Neural crest cell (in vitro differentiated cells): ENCODE data around the gene FGFR4. TPM values are rescaled to one million over a fixed set of nuclear protein-coding genes. Genes with fewer than 3 reads are reported as not detected.

ENCODE experiments used
- DNase-seq: peaks from one replicate; pipeline ENCODE4 v3.0.0; 2021; ENCODE audit warnings: low read depth, mixed read lengths, low spot score
- H3K27ac Mint-ChIP-seq: one replicate; pipeline ENCODE4 v1.8.0; 2021; ENCODE audit warnings: mild to moderate bottlenecking, mixed read lengths; ENCODE audit not compliant: unreplicated experiment
- H3K27me3 Mint-ChIP-seq: 2 replicates; pipeline ENCODE4 v1.8.0; 2021; ENCODE audit warnings: low read depth, mild to moderate bottlenecking, mixed read lengths
- H3K36me3 Mint-ChIP-seq: 2 replicates; pipeline ENCODE4 v1.8.0; 2021; ENCODE audit warnings: low read depth, mild to moderate bottlenecking, mixed read lengths
- H3K4me1 Mint-ChIP-seq: 2 replicates; pipeline ENCODE4 v1.8.0; 2021; ENCODE audit warnings: mixed read lengths
- H3K4me3 Mint-ChIP-seq: one replicate; pipeline ENCODE4 v1.8.0; 2021; ENCODE audit warnings: mild to moderate bottlenecking, mixed read lengths
- H3K9me3 Mint-ChIP-seq: 2 replicates; pipeline ENCODE4 v1.8.0; 2021; ENCODE audit warnings: mixed read lengths
- total RNA-seq: library from RNA; stranded (reverse); gene quantifications from 2 replicates; pipeline ENCODE4 v1.2.1, GENCODE V29; 2021
- TF ChIP-seq, protein P1 (sequence below): fragments of 200-600 bp; sonication (generic); conservative IDR thresholded peaks from 2 replicates; pipeline ENCODE4 v1.5.0; 2021; ENCODE audit warnings: antibody characterized with exemption, mild to moderate bottlenecking

FGFR4 gene
- total RNA-seq, 1 donor from 2014 or later = 5.4 TPM

DNA sequence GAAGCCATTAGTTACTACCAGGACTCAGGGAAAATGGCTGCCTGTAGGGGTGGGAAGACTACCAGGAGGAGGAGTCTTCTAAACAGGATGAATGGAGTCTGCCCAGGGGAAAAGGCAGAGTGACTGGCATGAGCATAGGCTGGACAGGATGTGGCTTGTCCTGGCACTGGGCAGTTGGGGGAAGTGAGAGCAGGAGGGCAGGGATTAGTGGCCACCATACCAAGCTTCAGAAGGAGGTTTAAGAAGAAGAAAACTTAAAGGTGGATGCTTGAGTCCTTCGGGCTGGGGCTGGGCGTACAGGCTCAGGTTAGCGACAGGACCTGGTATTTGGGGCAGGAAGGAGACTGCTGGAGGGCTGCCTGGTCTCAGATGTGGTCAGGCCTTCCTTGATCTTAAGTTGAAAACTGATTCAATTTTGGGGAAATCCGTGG lies 41.9 kb downstream of the FGFR4 start:
- Mint-ChIP-seq H3K27me3 (peaks cover 7% of the 10 kb centered on the region), H3K4me3 (peak overlapping the region; percentile 18), H3K36me3 (no peaks in the 10 kb centered on the region), H3K4me1 (peaks cover 5% of the 10 kb centered on the region), H3K9me3 (no peaks in the 10 kb centered on the region), H3K27ac (peak overlapping the region; percentile 29)
- DNase-seq = no peak
- TF ChIP-seq, protein P1, sequence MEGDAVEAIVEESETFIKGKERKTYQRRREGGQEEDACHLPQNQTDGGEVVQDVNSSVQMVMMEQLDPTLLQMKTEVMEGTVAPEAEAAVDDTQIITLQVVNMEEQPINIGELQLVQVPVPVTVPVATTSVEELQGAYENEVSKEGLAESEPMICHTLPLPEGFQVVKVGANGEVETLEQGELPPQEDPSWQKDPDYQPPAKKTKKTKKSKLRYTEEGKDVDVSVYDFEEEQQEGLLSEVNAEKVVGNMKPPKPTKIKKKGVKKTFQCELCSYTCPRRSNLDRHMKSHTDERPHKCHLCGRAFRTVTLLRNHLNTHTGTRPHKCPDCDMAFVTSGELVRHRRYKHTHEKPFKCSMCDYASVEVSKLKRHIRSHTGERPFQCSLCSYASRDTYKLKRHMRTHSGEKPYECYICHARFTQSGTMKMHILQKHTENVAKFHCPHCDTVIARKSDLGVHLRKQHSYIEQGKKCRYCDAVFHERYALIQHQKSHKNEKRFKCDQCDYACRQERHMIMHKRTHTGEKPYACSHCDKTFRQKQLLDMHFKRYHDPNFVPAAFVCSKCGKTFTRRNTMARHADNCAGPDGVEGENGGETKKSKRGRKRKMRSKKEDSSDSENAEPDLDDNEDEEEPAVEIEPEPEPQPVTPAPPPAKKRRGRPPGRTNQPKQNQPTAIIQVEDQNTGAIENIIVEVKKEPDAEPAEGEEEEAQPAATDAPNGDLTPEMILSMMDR = no peak

DNA sequence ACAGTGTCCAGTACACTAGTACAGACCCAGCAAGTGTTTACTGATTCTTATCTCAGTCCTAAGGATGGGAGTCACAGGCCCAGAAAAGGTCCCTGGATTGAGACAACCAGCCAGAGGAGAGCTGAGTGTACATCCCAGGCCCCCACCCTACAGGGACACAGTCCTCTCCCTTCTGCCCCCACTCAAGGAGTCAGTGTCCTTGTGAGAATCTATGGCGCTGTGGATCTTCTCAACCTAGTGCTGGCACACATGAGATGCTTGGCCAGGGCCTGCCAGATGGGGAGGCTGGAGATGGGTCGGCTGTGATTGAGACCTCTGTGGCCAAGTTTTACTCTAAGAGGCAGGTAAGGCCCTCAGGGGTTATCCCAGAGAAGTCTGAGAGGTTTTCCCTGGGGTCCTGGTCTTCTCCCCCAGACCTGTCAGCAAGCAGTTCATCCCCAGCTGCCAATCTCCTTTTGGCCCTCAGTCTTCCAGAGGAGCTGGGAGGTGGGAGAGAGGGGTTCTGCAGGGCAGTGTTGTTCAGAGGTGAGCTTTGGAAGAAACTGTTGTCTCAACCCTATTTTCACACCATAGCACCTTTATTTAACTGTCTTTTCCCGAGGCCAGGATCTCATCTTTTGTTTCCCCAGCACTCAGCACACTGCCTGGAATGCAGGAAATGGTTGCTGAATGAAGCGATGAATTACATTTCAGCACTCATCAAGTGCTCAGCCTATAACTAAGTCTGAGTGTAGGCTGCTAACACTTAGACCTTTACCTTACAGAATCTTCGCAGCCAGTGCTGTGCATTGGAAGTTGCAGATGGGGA lies 43.7 kb downstream of the FGFR4 start:
- Mint-ChIP-seq H3K27me3 (peaks cover 7% of the 10 kb centered on the region), H3K36me3 (peaks cover 4% of the 10 kb centered on the region), H3K27ac (no peak overlapping the region), H3K4me1 (peaks cover 15% of the 10 kb centered on the region), H3K4me3 (peak overlapping the region; percentile 85), H3K9me3 (no peaks in the 10 kb centered on the region)
- no peak for DNase-seq
- TF ChIP-seq, protein P1 = no peak

DNA sequence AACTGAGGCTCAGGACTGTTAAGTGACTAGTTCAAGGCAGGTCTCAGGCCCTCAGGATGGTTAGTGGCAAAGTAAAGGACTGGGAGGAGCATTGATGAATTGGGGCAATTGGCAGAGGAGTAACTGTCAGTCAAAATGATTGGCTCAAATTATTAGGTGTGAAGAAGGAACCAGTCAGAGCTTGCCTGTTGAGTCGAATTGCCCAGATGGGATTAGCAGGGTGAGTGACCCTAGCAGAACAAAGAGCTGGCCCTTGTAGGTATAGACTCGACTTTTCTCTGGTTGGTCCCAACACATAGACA lies 44.3 kb downstream of the FGFR4 start:
- peaks cover 19% of the 10 kb centered on the region for H3K4me1 Mint-ChIP-seq
- no peak for DNase-seq
- H3K9me3 Mint-ChIP-seq = no peaks in the 10 kb centered on the region
- H3K4me3 Mint-ChIP-seq = peak overlapping the region; percentile 85
- peaks cover 7% of the 10 kb centered on the region for H3K27me3 Mint-ChIP-seq
- H3K27ac Mint-ChIP-seq = no peak overlapping the region
- TF ChIP-seq, protein P1 = no peak
- H3K36me3 Mint-ChIP-seq = peaks cover 7% of the 10 kb centered on the region

DNA sequence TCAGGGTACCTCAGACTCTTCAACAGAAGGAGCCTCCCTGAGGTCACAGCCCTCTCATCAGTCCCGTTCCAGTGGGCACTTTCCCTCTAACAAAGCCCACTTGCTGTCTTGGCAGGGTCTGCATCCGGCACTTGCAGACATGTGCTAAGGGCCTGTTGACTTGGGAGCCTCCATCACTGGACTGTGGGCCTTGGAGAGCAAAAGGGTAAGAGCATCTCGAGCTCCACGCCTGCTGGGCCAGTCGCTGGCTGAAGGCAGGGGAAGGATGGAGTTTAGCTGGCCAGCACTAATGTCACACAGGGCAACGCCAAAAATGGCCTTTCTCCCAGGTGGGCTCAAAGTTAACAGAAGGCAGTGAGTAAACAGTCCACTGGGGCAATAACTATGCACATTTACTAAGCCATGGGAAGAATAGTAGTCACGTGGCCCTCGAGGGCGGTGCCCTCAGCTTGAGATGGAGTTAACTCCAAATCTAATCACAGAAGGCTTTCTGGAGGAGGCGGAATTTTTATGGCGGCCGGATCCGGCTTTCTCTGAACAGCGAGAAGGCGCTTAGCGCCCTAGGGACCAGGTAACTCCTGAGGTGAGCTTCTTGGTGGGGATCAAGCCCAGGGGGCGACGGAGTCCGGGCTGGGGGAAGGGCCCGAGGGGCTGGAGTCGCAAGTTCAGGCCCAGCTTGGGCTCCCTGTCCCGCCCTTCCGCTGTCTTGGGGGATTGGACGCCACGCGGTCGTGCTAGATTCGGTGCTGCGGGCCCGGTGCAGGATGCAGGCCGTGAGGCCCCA lies 44.8 kb downstream of the FGFR4 start:
- Mint-ChIP-seq H3K4me3 (peak overlapping the region; percentile 85), H3K27me3 (peaks cover 7% of the 10 kb centered on the region), H3K36me3 (peaks cover 7% of the 10 kb centered on the region), H3K27ac (peak overlapping the region; percentile 72), H3K9me3 (no peaks in the 10 kb centered on the region), H3K4me1 (peaks cover 19% of the 10 kb centered on the region)
- TF ChIP-seq, protein P1 = no peak
- DNase-seq = no peak

DNA sequence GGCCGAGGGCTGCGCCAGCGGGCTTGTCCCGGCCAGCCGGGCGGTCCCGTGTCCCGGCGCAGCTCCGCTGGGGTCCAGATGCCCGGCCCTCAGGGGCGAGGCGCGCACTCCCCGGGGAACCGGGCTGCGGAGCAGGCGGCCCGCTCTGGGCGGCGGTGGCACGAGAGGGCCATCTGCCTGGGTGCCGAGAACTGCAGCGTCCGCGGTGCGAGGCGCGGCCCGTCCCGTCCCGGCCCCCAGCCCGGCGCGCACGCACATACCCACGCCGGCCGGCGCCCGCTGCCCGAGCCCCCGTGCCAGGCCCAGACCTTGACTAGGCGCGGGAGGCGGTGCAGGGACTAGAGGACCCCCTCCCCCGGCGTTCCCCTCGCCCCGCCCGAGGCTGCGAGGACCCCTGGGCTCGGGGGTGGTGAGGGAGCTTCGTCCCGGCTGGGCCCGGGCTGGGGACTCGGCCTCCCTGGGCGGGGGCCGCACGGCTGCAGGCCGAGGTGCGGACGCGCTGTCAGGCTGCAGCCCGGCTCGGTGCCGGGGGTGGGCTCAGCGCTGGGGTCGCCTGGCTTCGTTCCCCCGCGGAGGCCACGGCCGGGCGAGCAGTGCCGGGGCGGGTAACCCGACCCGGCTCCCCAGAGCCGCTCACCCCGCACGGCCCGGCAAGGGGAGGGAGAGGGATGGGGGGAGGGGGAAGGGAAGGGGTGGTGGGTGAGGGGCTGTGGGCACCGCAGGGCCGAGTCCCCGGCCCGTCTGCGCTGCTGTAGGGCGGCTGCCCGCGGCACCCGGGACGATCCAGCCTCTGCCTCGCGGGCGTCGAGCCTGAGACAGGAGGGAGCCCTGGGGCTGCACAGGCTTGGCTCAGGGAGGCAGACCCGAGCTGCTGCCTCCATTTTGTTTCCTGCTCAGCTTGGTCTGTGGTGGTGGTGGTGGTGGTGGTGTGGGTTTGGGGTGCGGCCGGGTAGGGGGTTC lies 45.7 kb downstream of the FGFR4 start:
- TF ChIP-seq, protein P1 = no peak
- no peak overlapping the region for H3K27ac Mint-ChIP-seq
- peak overlapping the region; percentile 34 for H3K4me3 Mint-ChIP-seq

More for the DNA sequence above, 45.7 kb downstream of the FGFR4 start:
- Mint-ChIP-seq H3K36me3 (peaks cover 11% of the 10 kb centered on the region), H3K4me1 (peaks cover 28% of the 10 kb centered on the region), H3K27me3 (peaks cover 7% of the 10 kb centered on the region), H3K9me3 (no peaks in the 10 kb centered on the region)
- DNase-seq = peak; percentile 34
